ENCODE results near the gene ROCK2. TPM values are rescaled to one million over a fixed set of nuclear protein-coding genes. Genes with fewer than 3 reads are reported as not detected.

ROCK2 gene
- total and polyA plus RNA-seq, 9 of the 15 experiments (the other 6 are each of a cell fraction or from before 2014, with no cell fraction given): 4.9 to 30.6 (median 14.3) TPM

GRCh38 chr2:11393711-11394236, 49.3 kb upstream of the ROCK2 start (continued):
- no peak for TF ChIP-seq ATF1 (CRISPR knock-in tag; IDR thresholded peaks at IDR 0.05)
- peak; percentile 45; the same call in 1 of the 2 replicates for TF ChIP-seq ATF1 (tag; IDR thresholded peaks at IDR 0.05)
- peak; percentile 80 for TF ChIP-seq NFE2 (IDR thresholded peaks at IDR 0.05; ENCODE audit: low read depth)
- peak; percentile 61 for TF ChIP-seq MAFG (tag; conservative IDR thresholded peaks at IDR 0.05)
- TF ChIP-seq CREM (IDR thresholded peaks at IDR 0.05; ENCODE audit: low read depth): peak; percentile 22; the same call in 1 of the 2 replicates
- TF ChIP-seq L3MBTL2 (IDR thresholded peaks at IDR 0.05): peak; percentile 50; the same call in 1 of the 2 replicates
- no peak for TF ChIP-seq MIER1 (IDR thresholded peaks at IDR 0.05; ENCODE audit: low read depth)
- TF ChIP-seq, protein P1, sequence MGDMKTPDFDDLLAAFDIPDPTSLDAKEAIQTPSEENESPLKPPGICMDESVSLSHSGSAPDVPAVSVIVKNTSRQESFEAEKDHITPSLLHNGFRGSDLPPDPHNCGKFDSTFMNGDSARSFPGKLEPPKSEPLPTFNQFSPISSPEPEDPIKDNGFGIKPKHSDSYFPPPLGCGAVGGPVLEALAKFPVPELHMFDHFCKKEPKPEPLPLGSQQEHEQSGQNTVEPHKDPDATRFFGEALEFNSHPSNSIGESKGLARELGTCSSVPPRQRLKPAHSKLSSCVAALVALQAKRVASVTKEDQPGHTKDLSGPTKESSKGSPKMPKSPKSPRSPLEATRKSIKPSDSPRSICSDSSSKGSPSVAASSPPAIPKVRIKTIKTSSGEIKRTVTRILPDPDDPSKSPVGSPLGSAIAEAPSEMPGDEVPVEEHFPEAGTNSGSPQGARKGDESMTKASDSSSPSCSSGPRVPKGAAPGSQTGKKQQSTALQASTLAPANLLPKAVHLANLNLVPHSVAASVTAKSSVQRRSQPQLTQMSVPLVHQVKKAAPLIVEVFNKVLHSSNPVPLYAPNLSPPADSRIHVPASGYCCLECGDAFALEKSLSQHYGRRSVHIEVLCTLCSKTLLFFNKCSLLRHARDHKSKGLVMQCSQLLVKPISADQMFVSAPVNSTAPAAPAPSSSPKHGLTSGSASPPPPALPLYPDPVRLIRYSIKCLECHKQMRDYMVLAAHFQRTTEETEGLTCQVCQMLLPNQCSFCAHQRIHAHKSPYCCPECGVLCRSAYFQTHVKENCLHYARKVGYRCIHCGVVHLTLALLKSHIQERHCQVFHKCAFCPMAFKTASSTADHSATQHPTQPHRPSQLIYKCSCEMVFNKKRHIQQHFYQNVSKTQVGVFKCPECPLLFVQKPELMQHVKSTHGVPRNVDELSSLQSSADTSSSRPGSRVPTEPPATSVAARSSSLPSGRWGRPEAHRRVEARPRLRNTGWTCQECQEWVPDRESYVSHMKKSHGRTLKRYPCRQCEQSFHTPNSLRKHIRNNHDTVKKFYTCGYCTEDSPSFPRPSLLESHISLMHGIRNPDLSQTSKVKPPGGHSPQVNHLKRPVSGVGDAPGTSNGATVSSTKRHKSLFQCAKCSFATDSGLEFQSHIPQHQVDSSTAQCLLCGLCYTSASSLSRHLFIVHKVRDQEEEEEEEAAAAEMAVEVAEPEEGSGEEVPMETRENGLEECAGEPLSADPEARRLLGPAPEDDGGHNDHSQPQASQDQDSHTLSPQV (IDR thresholded peaks at IDR 0.05): peak; percentile 67; the same call in 1 of the 2 replicates
- 0 out of 2 replicates have a peak, but pooled peaks have one; percentile 15 for TF ChIP-seq PHF8 (IDR thresholded peaks at IDR 0.05; ENCODE audit: borderline replicate concordance, low read length)
- TF ChIP-seq ATF7 (IDR thresholded peaks at IDR 0.05): peak; percentile 69
- TF ChIP-seq MAFF (IDR thresholded peaks at IDR 0.05; ENCODE audit: low read length): peak; percentile 53; the same call in 1 of the 2 replicates
- TF ChIP-seq, protein P2, sequence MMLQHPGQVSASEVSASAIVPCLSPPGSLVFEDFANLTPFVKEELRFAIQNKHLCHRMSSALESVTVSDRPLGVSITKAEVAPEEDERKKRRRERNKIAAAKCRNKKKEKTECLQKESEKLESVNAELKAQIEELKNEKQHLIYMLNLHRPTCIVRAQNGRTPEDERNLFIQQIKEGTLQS (IDR thresholded peaks at IDR 0.05): peak; percentile 46
- TF ChIP-seq, protein P2 (CRISPR knock-in tag; conservative IDR thresholded peaks at IDR 0.05): no peak
- no peak for TF ChIP-seq CXXC5 (CRISPR knock-in tag; IDR thresholded peaks at IDR 0.05)
- 0 out of 4 replicates have a peak, but pooled peaks of 1 of the 2 experiments have one; percentile 27 for TF ChIP-seq TRIM24 (IDR thresholded peaks at IDR 0.05)
- TF ChIP-seq TRIM25 (IDR thresholded peaks at IDR 0.05; ENCODE audit: borderline replicate concordance): no peak
- 0 out of 2 replicates have a peak, but pooled peaks have one; percentile 8 for TF ChIP-seq JUN (IDR thresholded peaks at IDR 0.05; ENCODE audit: borderline replicate concordance, low read depth, low read length)
- no peak for TF ChIP-seq JUN (CRISPR knock-in tag; IDR thresholded peaks at IDR 0.05; ENCODE audit: borderline replicate concordance)
